GM12874 (cell line): ENCODE measurements around the gene TMEM120A.

Source experiments
- CTCF ChIP-seq: IDR thresholded peaks from 2 replicates; pipeline ENCODE4 v1.5.1; 2011; ENCODE audit warnings: low read depth, mild to moderate bottlenecking, control low read depth, low read length, moderate library complexity; ENCODE audit not compliant: insufficient read depth

TMEM120A gene

GRCh38 chr7:75965617-75966016 is 28.8 kb downstream of the TMEM120A start:
- TF ChIP-seq CTCF: no peak

- TF ChIP-seq CTCF: no peak
These were observed 30.9 kb downstream of the TMEM120A start for GRCh38 chr7:75963381-75963995.

- no peak for TF ChIP-seq CTCF
These were observed 31.6 kb downstream of the TMEM120A start for GRCh38 chr7:75962607-75963380.

GRCh38 chr7:75961218-75961617 is 33.2 kb downstream of the TMEM120A start:
- no peak for TF ChIP-seq CTCF

GRCh38 chr7:75960372-75960771 is 34.0 kb downstream of the TMEM120A start:
- TF ChIP-seq CTCF: no peak

GRCh38 chr7:75958802-75959543 is 35.4 kb downstream of the TMEM120A start:
- no peak for TF ChIP-seq CTCF

GRCh38 chr7:75957021-75957736 is 37.2 kb downstream of the TMEM120A start:
- TF ChIP-seq CTCF: no peak
